KBM-7 (cell line): ENCODE data around the gene ARHGAP42.
"Not testable (repeated sequence)": the region's sequence is repeated elsewhere in the genome, so short reads cannot be mapped to it uniquely, and the experiment has no call there.

ENCODE experiments used
- DNase-seq: peaks from one replicate; pipeline ENCODE4 v3.0.0-alpha.2; 2015
- in situ Hi-C: fragments of 300-500 bp; cut with MboI; formaldehyde crosslinking; loops from 2 replicates; pipeline ENCODE4 v1.14.3; 2020; ENCODE audit warnings: low sequenced_read_pairs, low pct_unique_long_range_greater_than_20kb, mixed read lengths

The ARHGAP42 gene

GRCh38 chr11:100970283-100971164, 283.4 kb downstream of the ARHGAP42 start:
- no peak for DNase-seq
- in situ Hi-C loops, result no loop called here

GRCh38 chr11:100972046-100972445, 285.0 kb downstream of the ARHGAP42 start:
- in situ Hi-C loops, result no loop called here

GRCh38 chr11:100978442-100978841, 291.4 kb downstream of the ARHGAP42 start:
- DNase-seq, result no peak
- in situ Hi-C loops, result no loop called here

More at GRCh38 chr11:100972046-100972445, 285.0 kb downstream of the ARHGAP42 start:
- DNase-seq, result no peak

- in situ Hi-C loops, result no loop called here
- no peak for DNase-seq
These were observed 291.9 kb downstream of the ARHGAP42 start for GRCh38 chr11:100978939-100979338.

- no peak for DNase-seq
- in situ Hi-C loops, result no loop called here
These were observed 293.1 kb downstream of the ARHGAP42 start for GRCh38 chr11:100980156-100980555.

- DNase-seq, result no peak
- in situ Hi-C loops, result no loop called here
These were observed 294.2 kb downstream of the ARHGAP42 start for GRCh38 chr11:100981196-100981824.

- in situ Hi-C loops, result no loop called here
- DNase-seq, result no peak
These were observed 297.6 kb downstream of the ARHGAP42 start for GRCh38 chr11:100984668-100985067.

GRCh38 chr11:100990931-100991330, 303.8 kb downstream of the ARHGAP42 start:
- no peak for DNase-seq
- in situ Hi-C loops, result no loop called here

GRCh38 chr11:100991541-100991940, 304.5 kb downstream of the ARHGAP42 start:
- no peak for DNase-seq
- in situ Hi-C loops, result no loop called here

- in situ Hi-C loops, result no loop called here
- no peak for DNase-seq
These were observed 307.9 kb downstream of the ARHGAP42 start for GRCh38 chr11:100994966-100995365.

GRCh38 chr11:100999756-101000155, 312.7 kb downstream of the ARHGAP42 start:
- in situ Hi-C loops, result no loop called here
- no peak for DNase-seq

GRCh38 chr11:101003468-101003867, 316.4 kb downstream of the ARHGAP42 start:
- peak; percentile 7 for DNase-seq
- in situ Hi-C loops, result no loop called here

- in situ Hi-C loops, result no loop called here
- DNase-seq, result no peak
These were observed 322.0 kb downstream of the ARHGAP42 start for GRCh38 chr11:101008961-101009689.

GRCh38 chr11:101009690-101010055, 322.6 kb downstream of the ARHGAP42 start:
- in situ Hi-C loops, result no loop called here

GRCh38 chr11:101010899-101011298, 323.8 kb downstream of the ARHGAP42 start:
- DNase-seq, result no peak
- in situ Hi-C loops, result no loop called here

More at GRCh38 chr11:101009690-101010055, 322.6 kb downstream of the ARHGAP42 start:
- DNase-seq, result no peak

GRCh38 chr11:101011881-101012280, 324.8 kb downstream of the ARHGAP42 start:
- DNase-seq, result no peak
- in situ Hi-C loops, result no loop called here

- in situ Hi-C loops, DNase-seq: not testable (repeated sequence)
These were observed 326.6 kb downstream of the ARHGAP42 start for GRCh38 chr11:101013702-101014101.

GRCh38 chr11:101014600-101015285, 327.7 kb downstream of the ARHGAP42 start:
- no peak for DNase-seq
- in situ Hi-C loops, result no loop called here

- no peak for DNase-seq
- in situ Hi-C loops, result no loop called here
These were observed 332.8 kb downstream of the ARHGAP42 start for GRCh38 chr11:101019870-101020269.
